IMR-90 (cell line): Measurements from ENCODE around the gene PLD1. TPM values are rescaled to one million over a fixed set of nuclear protein-coding genes. Genes with fewer than 3 reads are reported as not detected.

Experiments used
- ATAC-seq: fragments of 200-7000 bp; cut with Tn5 transposase; 2 replicates; pipeline ENCODE4 v1.9.1; 2020; ENCODE audit warnings: low read depth, mild to moderate bottlenecking, moderate library complexity
- BruUV-seq: library from RNA; stranded (reverse); fragments of 400-500 nt; replicated peaks from 2 replicates; lab custom pipeline; 2021; lab: Mats Ljungman, UMichigan
- CTCF ChIA-PET: fragments of 300-600 bp; formaldehyde crosslinking; extraction: SDS; loops from one replicate; lab custom pipeline; 2021; ENCODE audit warnings: antibody characterized with exemption; lab: Yijun Ruan, JAX
- POLR2A ChIA-PET: fragments of 300-600 bp; sonication (Branson Sonifier 250); formaldehyde crosslinking; loops from one replicate; lab custom pipeline; 2022; ENCODE audit warnings: antibody characterized with exemption; ENCODE audit not compliant: unreplicated experiment; lab: Charles Lee
- DNase-seq: peaks from one replicate; pipeline ENCODE4 v3.0.0; 2013
- H2AFZ ChIP-seq: replicated peaks from 2 replicates; pipeline ENCODE3; 2013; ENCODE audit warnings: low read length, mild to moderate bottlenecking; ENCODE audit not compliant: poor library complexity
- H2AK5ac ChIP-seq: 2 replicates; pipeline ENCODE4 v1.6.1; 2013; ENCODE audit warnings: low read depth, low read length, inconsistent platforms
- H2AK9ac ChIP-seq: replicated peaks from 2 replicates; pipeline ENCODE3; 2013; ENCODE audit warnings: mild to moderate bottlenecking, low read depth, low read length, moderate library complexity; ENCODE audit not compliant: poor library complexity
- H2BK120ac ChIP-seq: 2 replicates; pipeline ENCODE4 v1.6.1; 2013; ENCODE audit warnings: low read depth, low read length, inconsistent platforms
- H2BK15ac ChIP-seq: 3 replicates; pipeline ENCODE4 v1.6.1; 2013; ENCODE audit warnings: low read depth, low read length, inconsistent platforms
- H2BK20ac ChIP-seq: 2 replicates; pipeline ENCODE4 v1.6.1; 2013; ENCODE audit warnings: low read depth, mild to moderate bottlenecking, inconsistent platforms, low read length, moderate library complexity
- H2BK5ac ChIP-seq: 2 replicates; pipeline ENCODE4 v1.6.1; 2013; ENCODE audit warnings: mild to moderate bottlenecking, low read depth, low read length, inconsistent platforms; ENCODE audit not compliant: poor library complexity, severe bottlenecking
- H3K14ac ChIP-seq: replicated peaks from 2 replicates; pipeline ENCODE4 v1.6.1; 2013; ENCODE audit warnings: low read depth, low read length, inconsistent platforms
- H3K18ac ChIP-seq: 2 replicates; pipeline ENCODE4 v1.6.1; 2013; ENCODE audit warnings: low read depth, low read length, control low read depth
- H3K23ac ChIP-seq: 2 replicates; pipeline ENCODE4 v1.6.1; 2013; ENCODE audit warnings: low read depth, low read length, inconsistent platforms
- H3K27ac ChIP-seq: 2 replicates; pipeline ENCODE4 v1.5.1; 2013; ENCODE audit warnings: mild to moderate bottlenecking, control low read depth, low read length; ENCODE audit not compliant: insufficient read depth
- H3K27me3 ChIP-seq: 2 replicates; pipeline ENCODE4 v1.6.1; 2013; ENCODE audit warnings: low read length; ENCODE audit not compliant: control insufficient read depth, insufficient read depth
- H3K36me3 ChIP-seq: 2 replicates; pipeline ENCODE4 v1.6.1; 2013; ENCODE audit warnings: low read length, mixed read lengths; ENCODE audit not compliant: control insufficient read depth, insufficient read depth
- H3K4ac ChIP-seq: 2 replicates; pipeline ENCODE4 v1.6.1; 2013; ENCODE audit warnings: low read depth, low read length, inconsistent platforms
- H3K4me1 ChIP-seq: 2 replicates; pipeline ENCODE4 v1.6.1; 2013; ENCODE audit warnings: low read length, mixed read lengths; ENCODE audit not compliant: control insufficient read depth, insufficient read depth
- H3K4me2 ChIP-seq: 2 replicates; pipeline ENCODE4 v1.6.1; 2013; ENCODE audit warnings: low read depth, mild to moderate bottlenecking, control low read depth, low read length, moderate library complexity
- H3K4me3 ChIP-seq: 2 replicates; pipeline ENCODE4 v1.5.1; 2013; ENCODE audit warnings: low read depth, mild to moderate bottlenecking, control low read depth, low read length, moderate library complexity; ENCODE audit not compliant: insufficient read depth
- H3K56ac ChIP-seq: 2 replicates; pipeline ENCODE4 v1.6.1; 2013; ENCODE audit warnings: low read length, inconsistent platforms; ENCODE audit not compliant: insufficient read depth; ENCODE audit errors: extremely low read depth
- H3K79me1 ChIP-seq, 2 experiments: 2 replicates each; pipeline ENCODE4 v1.6.1; 2013; ENCODE audit warnings: low read length in 2 of 2, inconsistent platforms in 1 of 2, low read depth in 1 of 2
- H3K9ac ChIP-seq: 2 replicates; pipeline ENCODE4 v1.6.1; 2013; ENCODE audit warnings: low read depth, low read length, control low read depth
- H3K9me1 ChIP-seq: 2 replicates; pipeline ENCODE4 v1.6.1; 2013; ENCODE audit warnings: low read length, inconsistent platforms; ENCODE audit not compliant: insufficient read depth
- H3K9me3 ChIP-seq: 2 replicates; pipeline ENCODE4 v1.6.1; 2013; ENCODE audit warnings: low read length; ENCODE audit not compliant: control insufficient read depth, insufficient read depth
- H4K20me1 ChIP-seq: 2 replicates; pipeline ENCODE4 v1.6.1; 2013; ENCODE audit warnings: low read length, inconsistent platforms; ENCODE audit not compliant: insufficient read depth
- H4K5ac ChIP-seq: 2 replicates; pipeline ENCODE4 v1.6.1; 2013; ENCODE audit warnings: mild to moderate bottlenecking, low read depth, low read length, control low read depth
- H4K8ac ChIP-seq, 2 experiments: 2 replicates each; pipeline ENCODE4 v1.6.1; 2013; ENCODE audit warnings: low read depth in 2 of 2, low read length in 2 of 2, control low read depth in 1 of 2, inconsistent platforms in 1 of 2
- H4K91ac ChIP-seq: 2 replicates; pipeline ENCODE4 v1.6.1; 2013; ENCODE audit warnings: low read depth, low read length, inconsistent platforms; ENCODE audit not compliant: insufficient read depth
- CEBPB ChIP-seq: IDR thresholded peaks from 2 replicates; pipeline ENCODE4 v1.6.1; 2012; ENCODE audit warnings: low read depth, low read length, improper control_type of control experiment
- MAFK ChIP-seq: IDR thresholded peaks from 2 replicates; pipeline ENCODE4 v1.6.1; 2012; ENCODE audit warnings: low read depth, low read length, improper control_type of control experiment
- POLR2A ChIP-seq: IDR thresholded peaks from 2 replicates; pipeline ENCODE4 v1.6.1; 2012; ENCODE audit warnings: mild to moderate bottlenecking, low read depth, low read length
- WGBS, 2 experiments: methylation state at CpG; one replicate each; pipeline versions ENCODE4 v1.1.5 to v1.1.7; 2013; ENCODE audit warnings: missing lambda C conversion rate in 2 of 2; ENCODE audit not compliant: insufficient read length in 1 of 2; ENCODE audit errors: extremely low coverage in 2 of 2; 5-methylcytosine and 5-hydroxymethylcytosine counted together
- dilution Hi-C: fragments of 300-500 bp; cut with HindIII; formaldehyde crosslinking; loops from one replicate; pipeline ENCODE4 v1.14.3; 2018; ENCODE audit warnings: low sequenced_read_pairs; ENCODE audit not compliant: unreplicated experiment
- in situ Hi-C: fragments of 300-500 bp; cut with MboI; formaldehyde crosslinking; loops from 3 replicates; pipeline ENCODE4 v1.14.3; 2019; ENCODE audit warnings: low sequenced_read_pairs, inconsistent platforms, mixed read lengths
- intact Hi-C: fragments of 100-400 bp; cut with micrococcal nuclease; formaldehyde crosslinking; loops from 2 replicates; pipeline ENCODE4 v1.10.0; 2022
- polyA plus RNA-seq, 3 experiments: library from polyadenylated mRNA; depleted of rRNA; stranded (reverse); fragments of >200 nt; gene quantifications; 2 replicates each; pipeline ENCODE4 v1.2.3, GENCODE V29; 2012; ENCODE audit warnings: low replicate concordance in 1 of 3
- total RNA-seq: library from RNA; depleted of rRNA; stranded (reverse); fragments of >200 nt; gene quantifications from 2 replicates; pipeline ENCODE4 v1.2.3, GENCODE V29; 2012

The PLD1 gene
- total and polyA plus RNA-seq, 2 of the 4 experiments (the other 2 are of a cell fraction): 3.3 to 9.7 TPM

GRCh38 chr3:171727288-171727687, 83.0 kb downstream of the PLD1 start:
- H3K4me1 ChIP-seq: no peaks in the 10 kb centered on the region
- no peaks in the 10 kb centered on the region for H3K9me3 ChIP-seq
- in situ Hi-C loops: no loop called here
- H4K5ac ChIP-seq: no peak overlapping the region
- no peaks in the 10 kb centered on the region for H3K79me1 ChIP-seq
- no peaks in the 10 kb centered on the region for H3K27me3 ChIP-seq
- H3K14ac ChIP-seq: no peak overlapping the region
- H2AK9ac ChIP-seq: no peak overlapping the region
- WGBS, 2 experiments: no CpG with 5 or more reads among the region's 3 CpGs
- no peak overlapping the region for H2BK15ac ChIP-seq
- peak; percentile 27 for TF ChIP-seq CEBPB
- no peak for TF ChIP-seq MAFK
- TF ChIP-seq POLR2A: no peak
- DNase-seq (no peak), ATAC-seq (no peak)
- H3K4ac ChIP-seq: no peak overlapping the region
- H3K4me2 ChIP-seq: no peak overlapping the region
- no peak overlapping the region for H2BK5ac ChIP-seq
- no peak overlapping the region for H2AK5ac ChIP-seq
- 0 out of 2 replicates have a peak, but pooled peaks cover 3% of the 10 kb centered on the region for H3K9me1 ChIP-seq
- no peak overlapping the region for H4K8ac ChIP-seq
- ChIA-PET POLR2A (no interaction called here), CTCF (no interaction called here)
- no peak overlapping the region for H2BK20ac ChIP-seq
- no peak overlapping the region for H3K9ac ChIP-seq
- no peak overlapping the region for H3K23ac ChIP-seq
- no peak overlapping the region for H3K56ac ChIP-seq
- no peak overlapping the region for H3K18ac ChIP-seq
- no peak overlapping the region for H2BK120ac ChIP-seq
- no TSS peak for BruUV-seq
- peaks cover 8% of the 10 kb centered on the region for H3K36me3 ChIP-seq
- no peaks in the 10 kb centered on the region for H4K20me1 ChIP-seq
- H4K91ac ChIP-seq: no peak overlapping the region
- H3K27ac ChIP-seq: no peak overlapping the region
- intact Hi-C loops: no loop called here
- no peak overlapping the region for H3K4me3 ChIP-seq
- dilution Hi-C loops: no loop called here
- no peak overlapping the region for H2AFZ ChIP-seq
